ENCODE data around the gene TIMP2. TPM values are rescaled to one million over a fixed set of nuclear protein-coding genes. Genes with fewer than 3 reads are reported as not detected.
A peak's percentile ranks its signal among the peaks of the same experiment; 100 is the strongest.

The TIMP2 gene
- total and polyA plus RNA-seq, 2 of the 13 experiments (the other 11 are each of a cell fraction or from before 2014, with no cell fraction given): 3.8 to 8.5 TPM

DNA sequence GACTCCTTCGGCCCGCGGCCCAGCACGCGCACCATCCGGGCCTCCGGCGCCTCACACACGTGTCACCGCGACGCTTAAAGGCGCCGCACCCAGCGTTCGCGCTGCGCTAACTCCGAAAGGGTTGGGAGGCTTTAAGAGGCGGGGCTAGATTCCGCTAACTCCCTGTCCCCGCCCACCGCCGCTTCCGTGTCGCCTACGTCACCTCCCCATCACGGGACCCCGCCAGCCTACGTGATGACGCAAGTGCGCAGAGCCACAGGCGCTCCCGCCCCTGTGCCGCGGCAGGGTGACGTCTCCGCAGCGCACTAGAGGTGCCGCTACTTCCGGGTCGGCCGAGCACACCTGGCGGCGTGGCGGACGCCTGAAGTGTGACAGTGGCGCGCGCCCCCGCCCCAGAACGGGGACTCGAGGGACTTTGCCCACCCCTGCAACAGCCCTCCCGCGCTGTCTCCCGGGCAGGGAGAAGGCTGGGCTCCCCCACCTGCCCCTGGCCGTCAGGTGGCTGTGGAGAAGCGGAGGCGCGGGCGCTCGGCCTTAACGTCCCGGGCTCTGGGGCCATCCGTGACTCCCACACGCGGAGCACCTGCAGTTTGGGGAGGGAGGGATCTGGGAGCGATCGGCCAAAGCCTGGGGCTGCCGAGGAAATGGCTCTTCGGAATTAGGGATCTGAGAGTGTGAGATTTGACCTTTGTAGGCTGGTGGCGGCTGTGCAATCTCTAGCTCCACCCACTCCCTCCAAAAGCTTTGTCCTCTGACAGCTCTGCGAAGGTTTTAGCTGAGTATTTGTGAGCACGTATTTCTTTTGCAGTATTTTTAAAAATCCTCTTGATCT is 84.2 kb downstream of the TIMP2 start, which contains the start of gene USP36 (continued):
- TF ChIP-seq RAD51 (IDR thresholded peaks at IDR 0.05; ENCODE audit: borderline replicate concordance) (peak; percentile 51; the same call in 1 of the 2 replicates), RBM39 (IDR thresholded peaks at IDR 0.05; ENCODE audit: low read depth, low read length, poor library complexity, severe bottlenecking) (no peak), THYN1 (CRISPR knock-in tag; IDR thresholded peaks at IDR 0.05; ENCODE audit: borderline replicate concordance, low read depth) (no peak; the same call in 1 of the 2 replicates), FLYWCH1 (CRISPR knock-in tag; IDR thresholded peaks at IDR 0.05) (no peak; the same call in 1 of the 2 replicates), PCBP1 (IDR thresholded peaks at IDR 0.05; ENCODE audit: borderline replicate concordance, low read depth, low read length) (no peak), RFX1 (IDR thresholded peaks at IDR 0.05) (no peak), ELF4 (CRISPR knock-in tag; IDR thresholded peaks at IDR 0.05; ENCODE audit: borderline replicate concordance) (peak; percentile 99), REXO4 (CRISPR knock-in tag; IDR thresholded peaks at IDR 0.05; ENCODE audit: borderline replicate concordance) (no peak), SYNCRIP (IDR thresholded peaks at IDR 0.05; ENCODE audit: insufficient read depth, low read depth, low read length) (no peak), ZFP90 (CRISPR knock-in tag; IDR thresholded peaks at IDR 0.05; ENCODE audit: borderline replicate concordance) (peak; percentile 98), TBX3 (IDR thresholded peaks at IDR 0.05; ENCODE audit: borderline replicate concordance) (peak; percentile 91)
- TF ChIP-seq, protein P1, sequence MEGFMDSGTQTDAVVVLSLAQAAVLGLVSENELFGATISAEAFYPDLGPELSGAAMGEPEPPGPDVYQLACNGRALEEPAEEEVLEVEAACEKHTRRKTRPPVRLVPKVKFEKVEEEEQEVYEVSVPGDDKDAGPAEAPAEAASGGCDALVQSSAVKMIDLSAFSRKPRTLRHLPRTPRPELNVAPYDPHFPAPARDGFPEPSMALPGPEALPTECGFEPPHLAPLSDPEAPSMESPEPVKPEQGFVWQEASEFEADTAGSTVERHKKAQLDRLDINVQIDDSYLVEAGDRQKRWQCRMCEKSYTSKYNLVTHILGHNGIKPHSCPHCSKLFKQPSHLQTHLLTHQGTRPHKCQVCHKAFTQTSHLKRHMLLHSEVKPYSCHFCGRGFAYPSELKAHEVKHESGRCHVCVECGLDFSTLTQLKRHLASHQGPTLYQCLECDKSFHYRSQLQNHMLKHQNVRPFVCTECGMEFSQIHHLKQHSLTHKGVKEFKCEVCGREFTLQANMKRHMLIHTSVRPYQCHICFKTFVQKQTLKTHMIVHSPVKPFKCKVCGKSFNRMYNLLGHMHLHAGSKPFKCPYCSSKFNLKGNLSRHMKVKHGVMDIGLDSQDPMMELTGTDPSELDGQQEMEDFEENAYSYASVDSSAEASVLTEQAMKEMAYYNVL (CRISPR knock-in tag; IDR thresholded peaks at IDR 0.05; ENCODE audit: borderline replicate concordance): peak; percentile 82; the same call in 1 of the 2 replicates
- TF ChIP-seq, protein P2, sequence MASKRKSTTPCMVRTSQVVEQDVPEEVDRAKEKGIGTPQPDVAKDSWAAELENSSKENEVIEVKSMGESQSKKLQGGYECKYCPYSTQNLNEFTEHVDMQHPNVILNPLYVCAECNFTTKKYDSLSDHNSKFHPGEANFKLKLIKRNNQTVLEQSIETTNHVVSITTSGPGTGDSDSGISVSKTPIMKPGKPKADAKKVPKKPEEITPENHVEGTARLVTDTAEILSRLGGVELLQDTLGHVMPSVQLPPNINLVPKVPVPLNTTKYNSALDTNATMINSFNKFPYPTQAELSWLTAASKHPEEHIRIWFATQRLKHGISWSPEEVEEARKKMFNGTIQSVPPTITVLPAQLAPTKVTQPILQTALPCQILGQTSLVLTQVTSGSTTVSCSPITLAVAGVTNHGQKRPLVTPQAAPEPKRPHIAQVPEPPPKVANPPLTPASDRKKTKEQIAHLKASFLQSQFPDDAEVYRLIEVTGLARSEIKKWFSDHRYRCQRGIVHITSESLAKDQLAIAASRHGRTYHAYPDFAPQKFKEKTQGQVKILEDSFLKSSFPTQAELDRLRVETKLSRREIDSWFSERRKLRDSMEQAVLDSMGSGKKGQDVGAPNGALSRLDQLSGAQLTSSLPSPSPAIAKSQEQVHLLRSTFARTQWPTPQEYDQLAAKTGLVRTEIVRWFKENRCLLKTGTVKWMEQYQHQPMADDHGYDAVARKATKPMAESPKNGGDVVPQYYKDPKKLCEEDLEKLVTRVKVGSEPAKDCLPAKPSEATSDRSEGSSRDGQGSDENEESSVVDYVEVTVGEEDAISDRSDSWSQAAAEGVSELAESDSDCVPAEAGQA (IDR thresholded peaks at IDR 0.05; ENCODE audit: low read depth): peak; percentile 100
- TF ChIP-seq, protein P2 (CRISPR knock-in tag; IDR thresholded peaks at IDR 0.05; ENCODE audit: borderline replicate concordance): peak; percentile 57; the same call in 1 of the 2 replicates
- TF ChIP-seq, protein P3, sequence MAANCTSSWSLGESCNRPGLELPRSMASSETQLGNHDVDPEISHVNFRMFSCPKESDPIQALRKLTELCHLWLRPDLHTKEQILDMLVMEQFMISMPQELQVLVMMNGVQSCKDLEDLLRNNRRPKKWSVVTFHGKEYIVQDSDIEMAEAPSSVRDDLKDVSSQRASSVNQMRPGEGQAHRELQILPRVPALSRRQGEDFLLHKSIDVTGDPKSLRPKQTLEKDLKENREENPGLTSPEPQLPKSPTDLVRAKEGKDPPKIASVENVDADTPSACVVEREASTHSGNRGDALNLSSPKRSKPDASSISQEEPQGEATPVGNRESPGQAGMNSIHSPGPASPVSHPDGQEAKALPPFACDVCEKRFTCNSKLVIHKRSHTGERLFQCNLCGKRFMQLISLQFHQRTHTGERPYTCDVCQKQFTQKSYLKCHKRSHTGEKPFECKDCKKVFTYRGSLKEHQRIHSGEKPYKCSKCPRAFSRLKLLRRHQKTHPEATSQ (CRISPR knock-in tag; IDR thresholded peaks at IDR 0.05; ENCODE audit: borderline replicate concordance): peak; percentile 93
- TF ChIP-seq, protein P4, sequence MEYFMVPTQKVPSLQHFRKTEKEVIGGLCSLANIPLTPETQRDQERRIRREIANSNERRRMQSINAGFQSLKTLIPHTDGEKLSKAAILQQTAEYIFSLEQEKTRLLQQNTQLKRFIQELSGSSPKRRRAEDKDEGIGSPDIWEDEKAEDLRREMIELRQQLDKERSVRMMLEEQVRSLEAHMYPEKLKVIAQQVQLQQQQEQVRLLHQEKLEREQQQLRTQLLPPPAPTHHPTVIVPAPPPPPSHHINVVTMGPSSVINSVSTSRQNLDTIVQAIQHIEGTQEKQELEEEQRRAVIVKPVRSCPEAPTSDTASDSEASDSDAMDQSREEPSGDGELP (IDR thresholded peaks at IDR 0.05; ENCODE audit: borderline replicate concordance, low read depth): peak; percentile 83; the same call in 1 of the 2 replicates
